ENCODE measurements around the gene WWOX.

WWOX gene

GRCh38 chr16:78629173-78629572 is 529.7 kb downstream of the WWOX start:
- in situ Hi-C loops (cut with MboI; ENCODE audit: low sequenced_read_pairs) = no loop called here

- in situ Hi-C loops (cut with MboI; ENCODE audit: low sequenced_read_pairs) = no loop called here
These were observed 530.6 kb downstream of the WWOX start for GRCh38 chr16:78630102-78630501.

GRCh38 chr16:78633551-78633950 is 534.1 kb downstream of the WWOX start:
- in situ Hi-C loops (cut with MboI; ENCODE audit: low sequenced_read_pairs) = no loop called here

- in situ Hi-C loops (cut with MboI; ENCODE audit: low sequenced_read_pairs) = no loop called here
These were observed 536.4 kb downstream of the WWOX start for GRCh38 chr16:78635807-78636206.

- in situ Hi-C loops (cut with MboI; ENCODE audit: low sequenced_read_pairs) = no loop called here
These were observed 538.9 kb downstream of the WWOX start for GRCh38 chr16:78638371-78638770.

- in situ Hi-C loops (cut with MboI; ENCODE audit: low sequenced_read_pairs) = no loop called here
These were observed 540.3 kb downstream of the WWOX start for GRCh38 chr16:78639775-78640174.

- in situ Hi-C loops (cut with MboI; ENCODE audit: low sequenced_read_pairs) = no loop called here
These were observed 541.4 kb downstream of the WWOX start for GRCh38 chr16:78640886-78641285.

GRCh38 chr16:78641433-78641832 is 542.0 kb downstream of the WWOX start:
- in situ Hi-C loops (cut with MboI; ENCODE audit: low sequenced_read_pairs) = no loop called here

- in situ Hi-C loops (cut with MboI; ENCODE audit: low sequenced_read_pairs) = no loop called here
These were observed 543.3 kb downstream of the WWOX start for GRCh38 chr16:78642621-78643285.

- in situ Hi-C loops (cut with MboI; ENCODE audit: low sequenced_read_pairs) = no loop called here
These were observed 546.2 kb downstream of the WWOX start for GRCh38 chr16:78645657-78646056.

GRCh38 chr16:78647019-78647418 is 547.6 kb downstream of the WWOX start:
- in situ Hi-C loops (cut with MboI; ENCODE audit: low sequenced_read_pairs) = no loop called here

- in situ Hi-C loops (cut with MboI; ENCODE audit: low sequenced_read_pairs) = no loop called here
These were observed 548.0 kb downstream of the WWOX start for GRCh38 chr16:78647491-78647890.

GRCh38 chr16:78648517-78648916 is 549.1 kb downstream of the WWOX start:
- in situ Hi-C loops (cut with MboI; ENCODE audit: low sequenced_read_pairs) = no loop called here

- in situ Hi-C loops (cut with MboI; ENCODE audit: low sequenced_read_pairs) = no loop called here
These were observed 551.1 kb downstream of the WWOX start for GRCh38 chr16:78650339-78651074.

- in situ Hi-C loops (cut with MboI; ENCODE audit: low sequenced_read_pairs) = no loop called here
These were observed 555.5 kb downstream of the WWOX start for GRCh38 chr16:78654929-78655328.

GRCh38 chr16:78655331-78656113 is 556.1 kb downstream of the WWOX start:
- in situ Hi-C loops (cut with MboI; ENCODE audit: low sequenced_read_pairs) = no loop called here

- in situ Hi-C loops (cut with MboI; ENCODE audit: low sequenced_read_pairs) = no loop called here
These were observed 557.4 kb downstream of the WWOX start for GRCh38 chr16:78656887-78657286.

GRCh38 chr16:78659216-78659615 is 559.8 kb downstream of the WWOX start:
- in situ Hi-C loops (cut with MboI; ENCODE audit: low sequenced_read_pairs) = no loop called here

- in situ Hi-C loops (cut with MboI; ENCODE audit: low sequenced_read_pairs) = no loop called here
These were observed 560.3 kb downstream of the WWOX start for GRCh38 chr16:78659668-78660217.

- in situ Hi-C loops (cut with MboI; ENCODE audit: low sequenced_read_pairs) = no loop called here
These were observed 561.3 kb downstream of the WWOX start for GRCh38 chr16:78660795-78661194.

GRCh38 chr16:78663690-78664089 is 564.2 kb downstream of the WWOX start:
- in situ Hi-C loops (cut with MboI; ENCODE audit: low sequenced_read_pairs) = no loop called here

All from HL-60/S4 (cell line).